ENCODE data around the gene CDHR3. TPM values are rescaled to one million over a fixed set of nuclear protein-coding genes. Genes with fewer than 3 reads are reported as not detected.

CDHR3 gene
- total RNA-seq, 1 experiment from 2014 or later, result 3.3 TPM

DNA sequence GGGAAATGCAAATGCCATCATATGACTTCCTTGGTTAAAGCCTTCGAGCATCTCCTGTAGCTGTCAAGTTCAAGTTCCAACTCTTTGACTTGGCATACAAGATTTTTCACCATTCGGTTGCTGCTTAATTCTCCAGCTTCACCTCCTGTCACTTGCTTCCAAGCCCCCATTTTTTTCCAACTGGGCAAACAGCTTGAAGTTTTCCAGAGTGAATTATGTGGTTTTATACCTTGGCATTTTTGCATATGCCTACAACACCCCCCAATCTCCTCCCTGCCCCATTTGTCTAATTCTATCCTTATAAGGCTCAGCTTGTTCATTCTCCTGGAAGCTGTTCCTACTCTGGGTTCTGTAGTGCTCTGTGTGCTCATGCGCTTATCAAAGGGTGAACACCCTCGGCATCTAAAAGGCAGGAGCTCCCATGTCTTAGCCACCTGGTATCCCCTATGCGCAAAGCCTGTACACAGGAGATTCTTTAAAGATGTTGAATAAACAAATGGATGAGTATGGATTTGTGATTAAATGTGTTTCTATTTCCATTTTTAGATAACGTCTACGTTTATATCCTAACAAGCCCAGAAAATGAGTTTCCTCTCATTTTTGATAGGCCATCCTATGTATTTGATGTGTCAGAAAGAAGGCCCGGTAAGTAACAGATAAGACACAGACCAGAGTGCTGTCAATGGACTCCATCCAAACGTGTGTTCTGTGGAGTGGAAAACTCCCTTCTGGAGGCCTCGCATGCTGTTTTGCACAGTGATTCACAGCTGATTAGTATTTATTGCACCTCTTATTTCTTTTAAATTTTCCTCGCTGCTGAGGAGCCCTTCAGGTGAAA, 52.5 kb downstream of the CDHR3 start:
- Histone ChIP-seq H4K20me1 (ENCODE audit: control insufficient read depth, insufficient read depth, insufficient read length) (no peaks in the 10 kb centered on the region), H4K8ac (replicated peaks; ENCODE audit: insufficient read length, low read depth, low read length) (no peak overlapping the region), H3K4me1 (ENCODE audit: insufficient read depth, low read length) (no peaks in the 10 kb centered on the region; the same call in 1 of the 2 replicates), H3K18ac (ENCODE audit: insufficient read length, low read depth, low read length) (no peak overlapping the region), H2BK15ac (ENCODE audit: low read depth, low read length) (no peak overlapping the region), H2AFZ (ENCODE audit: low read length) (no peak overlapping the region), H3K9me3 (ENCODE audit: control insufficient read depth, low read depth, low read length) (no peaks in the 10 kb centered on the region), H3K79me2 (ENCODE audit: insufficient read depth, low read length) (no peaks in the 10 kb centered on the region), H3K9ac (ENCODE audit: extremely low read depth, insufficient read length, low read length) (no peak overlapping the region), H3K23me2 (ENCODE audit: insufficient read length, low read depth, low read length, poor library complexity, severe bottlenecking) (no peaks in the 10 kb centered on the region), H3K56ac (ENCODE audit: insufficient read length, low read depth, low read length) (no peak overlapping the region), H3K4ac (ENCODE audit: low read depth, low read length) (no peak overlapping the region), H3K27ac (ENCODE audit: insufficient read length, low read depth, low read length) (no peak overlapping the region), H3K4me2 (ENCODE audit: insufficient read depth, insufficient read length, low read length) (no peak overlapping the region), H2BK12ac (ENCODE audit: insufficient read length, low read depth, low read length) (no peak overlapping the region), H2BK120ac (ENCODE audit: low read depth, low read length, poor library complexity, severe bottlenecking) (no peak overlapping the region), H3K79me1 (ENCODE audit: insufficient read depth, low read depth, low read length, poor library complexity, severe bottlenecking) (no peaks in the 10 kb centered on the region), H3K14ac (ENCODE audit: insufficient read depth, low read length) (no peak overlapping the region), H3K23ac (ENCODE audit: insufficient read length, low read depth, low read length) (no peak overlapping the region), H2AK5ac (ENCODE audit: insufficient read length, low read length) (no peak overlapping the region), H2BK5ac (ENCODE audit: insufficient read length, low read length) (no peak overlapping the region), H4K91ac (ENCODE audit: insufficient read length, low read depth, low read length) (no peak overlapping the region), H3T11ph (ENCODE audit: low read length) (no peak overlapping the region), H2BK20ac (ENCODE audit: low read depth, low read length, poor library complexity, severe bottlenecking) (no peak overlapping the region), H3K27me3 (ENCODE audit: insufficient read depth, low read length) (no peaks in the 10 kb centered on the region), H4K5ac (ENCODE audit: insufficient read length, low read depth, low read length) (no peak overlapping the region)
- peaks cover 22 to 24% of the 10 kb centered on the region in 2 experiments for H3K4me1 Mint-ChIP-seq
- TF ChIP-seq CTCF (conservative IDR thresholded peaks at IDR 0.05), result no peak
- no peaks in the 10 kb centered on the region for H3K36me3 Mint-ChIP-seq (ENCODE audit: insufficient read depth in 1 of 3, low read depth in 3 of 3)
- peaks cover 7% of the 10 kb centered on the region for H3K27me3 Mint-ChIP-seq (ENCODE audit: low read depth)
- H3K9me3 Mint-ChIP-seq, result no peaks in the 10 kb centered on the region
- no peak overlapping the region for H3K4me3 Mint-ChIP-seq
- DNase-seq, result no peak
- WGBS (ENCODE audit: extremely low coverage, insufficient read length, low lambda C conversion rate), result no CpG with 5 or more reads among the region's 11 CpGs
- H3K27ac Mint-ChIP-seq, result no peak overlapping the region

All from H9 (cell line).